PC-3 (cell line): Measurements from ENCODE around the gene DNPEP. TPM values are rescaled to one million over a fixed set of nuclear protein-coding genes. Genes with fewer than 3 reads are reported as not detected.

Experiments
- ATAC-seq: fragments of 200-7000 bp; cut with Tn5 transposase; 2 replicates; pipeline ENCODE4 v1.9.1; 2020; ENCODE audit warnings: mild to moderate bottlenecking, moderate library complexity
- BruUV-seq: library from RNA; stranded (reverse); fragments of 400-500 nt; replicated peaks from 2 replicates; lab custom pipeline; 2021; lab: Mats Ljungman, UMichigan
- CTCF ChIA-PET: fragments of 300-600 bp; sonication (Branson Sonifier 250); formaldehyde crosslinking; loops from one replicate; lab custom pipeline; 2022; ENCODE audit warnings: antibody characterized with exemption; lab: Charles Lee
- POLR2A ChIA-PET: fragments of 300-600 bp; sonication (Branson Sonifier 250); formaldehyde crosslinking; loops from one replicate; lab custom pipeline; 2022; ENCODE audit warnings: antibody characterized with exemption; ENCODE audit not compliant: unreplicated experiment; lab: Charles Lee
- DNase-seq: peaks from one replicate; pipeline ENCODE4 v3.0.0-alpha.2; 2015
- H2AFZ ChIP-seq: fragments of 300-600 bp; sonication (generic); 2 replicates; pipeline ENCODE4 v1.6.0; 2016; ENCODE audit warnings: antibody characterized with exemption, low read length
- H3F3A ChIP-seq: fragments of 300-600 bp; sonication (generic); one replicate; pipeline ENCODE4 v1.6.0; 2017; ENCODE audit warnings: antibody characterized with exemption, low read length, control low read depth, mild to moderate bottlenecking; ENCODE audit not compliant: unreplicated experiment
- H3K27ac ChIP-seq: fragments of 300-600 bp; sonication (generic); 2 replicates; pipeline ENCODE4 v1.5.1; 2016; ENCODE audit warnings: mild to moderate bottlenecking, low read length
- H3K27me3 ChIP-seq: fragments of 300-600 bp; sonication (generic); 2 replicates; pipeline ENCODE4 v1.6.1; 2016; ENCODE audit warnings: low read length, mixed read lengths
- H3K36me3 ChIP-seq: fragments of 300-600 bp; sonication (generic); 2 replicates; pipeline ENCODE4 v1.6.1; 2016; ENCODE audit warnings: low read depth, mixed run types, low read length, mixed read lengths
- H3K4me1 ChIP-seq: fragments of 300-600 bp; sonication (generic); 2 replicates; pipeline ENCODE4 v1.5.1; 2016; ENCODE audit warnings: low read length; ENCODE audit not compliant: insufficient read depth
- H3K4me2 ChIP-seq: fragments of 300-600 bp; sonication (generic); 2 replicates; pipeline ENCODE4 v1.6.0; 2016; ENCODE audit warnings: low read length
- H3K4me3 ChIP-seq: fragments of 300-600 bp; sonication (generic); 2 replicates; pipeline ENCODE4 v1.5.1; 2016; ENCODE audit warnings: mild to moderate bottlenecking, low read length, mixed read lengths
- H3K79me2 ChIP-seq: fragments of 300-600 bp; sonication (generic); 2 replicates; pipeline ENCODE4 v1.6.1; 2017; ENCODE audit warnings: low read length, mixed read lengths
- H3K9ac ChIP-seq: fragments of 300-600 bp; sonication (generic); 2 replicates; pipeline ENCODE4 v1.6.0; 2016; ENCODE audit warnings: mild to moderate bottlenecking, low read length
- H3K9me2 ChIP-seq: fragments of 300-600 bp; sonication (generic); replicated peaks from 2 replicates; pipeline ENCODE4 v1.6.1; 2016; ENCODE audit warnings: mixed run types, low read length, mixed read lengths
- H3K9me3 ChIP-seq: fragments of 300-600 bp; sonication (generic); 2 replicates; pipeline ENCODE4 v1.6.1; 2016; ENCODE audit warnings: low read length, mixed read lengths
- H4K20me1 ChIP-seq: fragments of 300-600 bp; sonication (generic); 2 replicates; pipeline ENCODE4 v1.6.1; 2016; ENCODE audit warnings: low read length, mixed read lengths
- EZH2 ChIP-seq: fragments of 300-600 bp; sonication (generic); IDR thresholded peaks from one replicate; pipeline ENCODE4 v1.6.1; 2017; ENCODE audit warnings: antibody characterized with exemption, mild to moderate bottlenecking, low read length; ENCODE audit not compliant: unreplicated experiment
- EZH2phosphoT487 ChIP-seq: fragments of 300-600 bp; sonication (generic); IDR thresholded peaks from 2 replicates; pipeline ENCODE4 v1.6.1; 2018; ENCODE audit warnings: mild to moderate bottlenecking, antibody characterized with exemption, low read length, borderline replicate concordance
- intact Hi-C: fragments of 100-400 bp; cut with micrococcal nuclease; formaldehyde crosslinking; loops from 2 replicates; pipeline ENCODE4 v1.9.0; 2023
- total RNA-seq: library from RNA; depleted of rRNA; stranded (reverse); fragments of >200 nt; gene quantifications from 2 replicates; pipeline ENCODE4 v1.2.3, GENCODE V29; 2014
- TF ChIP-seq, protein P1 (sequence below): fragments of 300-600 bp; sonication (generic); conservative IDR thresholded peaks from 2 replicates; pipeline ENCODE4 v1.5.1; 2017; ENCODE audit warnings: antibody characterized with exemption, low read depth, mild to moderate bottlenecking, low read length

DNPEP gene
- total RNA-seq, 1 experiment from 2014 or later: 114 TPM

DNA sequence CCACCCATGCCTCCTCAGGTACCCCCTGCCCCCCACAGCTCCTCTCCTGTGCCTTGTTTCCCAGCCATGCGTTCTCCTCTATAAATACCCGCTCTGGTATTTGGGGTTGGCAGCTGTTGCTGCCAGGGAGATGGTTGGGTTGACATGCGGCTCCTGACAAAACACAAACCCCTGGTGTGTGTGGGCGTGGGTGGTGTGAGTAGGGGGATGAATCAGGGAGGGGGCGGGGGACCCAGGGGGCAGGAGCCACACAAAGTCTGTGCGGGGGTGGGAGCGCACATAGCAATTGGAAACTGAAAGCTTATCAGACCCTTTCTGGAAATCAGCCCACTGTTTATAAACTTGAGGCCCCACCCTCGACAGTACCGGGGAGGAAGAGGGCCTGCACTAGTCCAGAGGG is 29.7 kb upstream of the DNPEP start:
- Histone ChIP-seq H3K4me3 (no peak overlapping the region), H3K27me3 (no peaks in the 10 kb centered on the region), H2AFZ (no peak overlapping the region), H3K36me3 (no peaks in the 10 kb centered on the region), H4K20me1 (no peaks in the 10 kb centered on the region), H3K9me3 (no peaks in the 10 kb centered on the region), H3K4me2 (no peak overlapping the region), H3K79me2 (no peaks in the 10 kb centered on the region), H3K4me1 (no peaks in the 10 kb centered on the region), H3F3A (no peaks in the 10 kb centered on the region), H3K27ac (no peak overlapping the region), H3K9ac (no peak overlapping the region), H3K9me2 (no peaks in the 10 kb centered on the region)
- ChIA-PET POLR2A (no interaction called here), CTCF (no interaction called here)
- ATAC-seq (no peak), DNase-seq (no peak)
- no peak for TF ChIP-seq EZH2
- TF ChIP-seq, protein P1, sequence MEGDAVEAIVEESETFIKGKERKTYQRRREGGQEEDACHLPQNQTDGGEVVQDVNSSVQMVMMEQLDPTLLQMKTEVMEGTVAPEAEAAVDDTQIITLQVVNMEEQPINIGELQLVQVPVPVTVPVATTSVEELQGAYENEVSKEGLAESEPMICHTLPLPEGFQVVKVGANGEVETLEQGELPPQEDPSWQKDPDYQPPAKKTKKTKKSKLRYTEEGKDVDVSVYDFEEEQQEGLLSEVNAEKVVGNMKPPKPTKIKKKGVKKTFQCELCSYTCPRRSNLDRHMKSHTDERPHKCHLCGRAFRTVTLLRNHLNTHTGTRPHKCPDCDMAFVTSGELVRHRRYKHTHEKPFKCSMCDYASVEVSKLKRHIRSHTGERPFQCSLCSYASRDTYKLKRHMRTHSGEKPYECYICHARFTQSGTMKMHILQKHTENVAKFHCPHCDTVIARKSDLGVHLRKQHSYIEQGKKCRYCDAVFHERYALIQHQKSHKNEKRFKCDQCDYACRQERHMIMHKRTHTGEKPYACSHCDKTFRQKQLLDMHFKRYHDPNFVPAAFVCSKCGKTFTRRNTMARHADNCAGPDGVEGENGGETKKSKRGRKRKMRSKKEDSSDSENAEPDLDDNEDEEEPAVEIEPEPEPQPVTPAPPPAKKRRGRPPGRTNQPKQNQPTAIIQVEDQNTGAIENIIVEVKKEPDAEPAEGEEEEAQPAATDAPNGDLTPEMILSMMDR: no peak
- TF ChIP-seq EZH2phosphoT487: no peak
- no TSS peak for BruUV-seq
- intact Hi-C loops: no loop called here

DNA sequence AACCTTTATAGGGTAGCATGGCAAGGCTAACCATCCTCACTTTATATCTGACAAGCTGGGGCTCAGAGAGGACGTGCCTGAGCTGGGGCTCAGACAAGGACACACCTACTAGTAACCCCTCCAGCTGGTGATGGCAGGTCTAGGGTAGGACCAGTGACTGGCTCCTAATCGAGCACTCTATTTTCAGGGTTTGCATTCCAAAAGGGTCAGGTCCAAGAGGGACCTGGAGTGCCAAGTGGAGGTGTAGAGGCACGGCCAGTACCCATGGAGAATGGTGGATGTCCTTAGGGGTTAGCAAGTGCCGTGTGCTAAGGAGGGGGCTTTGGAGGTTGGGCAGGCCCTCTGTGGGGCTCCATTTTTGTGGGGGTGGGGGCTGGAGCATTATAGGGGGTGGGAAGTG is 29.2 kb upstream of the DNPEP start:
- TF ChIP-seq EZH2phosphoT487 (no peak), EZH2 (no peak)
- TF ChIP-seq, protein P1: no peak
- intact Hi-C loops: no loop called here
- no TSS peak for BruUV-seq

DNA sequence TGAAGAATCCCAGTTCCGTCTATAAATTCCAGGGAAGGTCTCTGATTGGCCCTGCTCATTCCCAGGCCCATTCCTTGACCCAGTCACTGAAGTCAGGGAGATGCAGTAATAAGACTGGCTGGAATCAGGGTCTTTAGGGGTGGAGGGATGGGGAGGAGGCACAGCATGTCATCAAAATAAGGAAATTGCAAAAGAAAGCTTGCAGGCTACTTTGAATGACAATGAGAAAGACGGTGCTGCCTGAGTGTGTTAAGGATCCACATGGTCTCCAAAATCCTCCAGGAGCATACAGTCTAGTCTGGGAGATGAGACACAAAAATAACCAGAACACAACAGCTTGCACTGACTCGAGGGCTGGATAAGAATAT is 28.5 kb upstream of the DNPEP start:
- Histone ChIP-seq H3K9me2 (no peaks in the 10 kb centered on the region), H3K4me2 (no peak overlapping the region), H3K9ac (no peak overlapping the region), H3K79me2 (no peaks in the 10 kb centered on the region), H3K4me1 (no peaks in the 10 kb centered on the region), H2AFZ (no peak overlapping the region), H4K20me1 (no peaks in the 10 kb centered on the region), H3K4me3 (no peak overlapping the region), H3K27me3 (no peaks in the 10 kb centered on the region), H3F3A (no peaks in the 10 kb centered on the region), H3K9me3 (no peaks in the 10 kb centered on the region), H3K27ac (no peak overlapping the region), H3K36me3 (no peaks in the 10 kb centered on the region)
- DNase-seq (no peak), ATAC-seq (no peak)
- ChIA-PET CTCF (no interaction called here), POLR2A (interaction anchor here (0.7 kb wide), 1 partner anchor 298 kb away, joined by 3 read pairs; no protein-coding TSS in a partner anchor)
- BruUV-seq: no TSS peak
- intact Hi-C loops: no loop called here
- TF ChIP-seq, protein P1: no peak
- TF ChIP-seq EZH2: no peak
- no peak for TF ChIP-seq EZH2phosphoT487

More for the DNA sequence above, 29.2 kb upstream of the DNPEP start:
- ChIA-PET POLR2A (interaction anchor here (0.7 kb wide), 1 partner anchor 299 kb away, joined by 3 read pairs; no protein-coding TSS in a partner anchor), CTCF (no interaction called here)
- DNase-seq: no peak
- Histone ChIP-seq H2AFZ (no peak overlapping the region), H4K20me1 (no peaks in the 10 kb centered on the region), H3F3A (no peaks in the 10 kb centered on the region), H3K9me3 (no peaks in the 10 kb centered on the region), H3K4me1 (no peaks in the 10 kb centered on the region), H3K36me3 (no peaks in the 10 kb centered on the region), H3K27me3 (no peaks in the 10 kb centered on the region), H3K9me2 (no peaks in the 10 kb centered on the region), H3K27ac (no peak overlapping the region), H3K4me3 (no peak overlapping the region), H3K9ac (no peak overlapping the region), H3K79me2 (no peaks in the 10 kb centered on the region), H3K4me2 (no peak overlapping the region)
- ATAC-seq: no peak
